Epidermal melanocyte (primary cell): Measurements from ENCODE around the gene COPB2.
"Not testable (repeated sequence)": the region's sequence is repeated elsewhere in the genome, so short reads cannot be mapped to it uniquely, and the experiment has no call there.

Source experiments
- DNase-seq: peaks from one replicate; pipeline ENCODE4 v3.0.0; 2011; ENCODE audit warnings: low spot score; ENCODE audit not compliant: insufficient read length

Gene COPB2

GRCh38 chr3:139389552-139390368, at the start of gene COPB2:
Gene COPB2, minus strand, starts transcription at chr3:139389647. Its CDS starts 97 bp downstream, at chr3:139389550.
- peak; percentile 95 for DNase-seq

GRCh38 chr3:139434764-139435307, 45.4 kb upstream of the COPB2 start:
- no peak for DNase-seq

- no peak for DNase-seq
These were observed 44.8 kb upstream of the COPB2 start for GRCh38 chr3:139434228-139434627.

GRCh38 chr3:139433089-139433488, 43.6 kb upstream of the COPB2 start:
- no peak for DNase-seq

- no peak for DNase-seq
These were observed 41.0 kb upstream of the COPB2 start for GRCh38 chr3:139430493-139430892.

- DNase-seq: peak; percentile 75
These were observed 38.0 kb upstream of the COPB2 start for GRCh38 chr3:139427283-139428060.

- DNase-seq: no peak
These were observed 36.4 kb upstream of the COPB2 start for GRCh38 chr3:139425745-139426400.

GRCh38 chr3:139423232-139423631, 33.8 kb upstream of the COPB2 start:
- DNase-seq: no peak

GRCh38 chr3:139421460-139421859, 32.0 kb upstream of the COPB2 start:
- no peak for DNase-seq

GRCh38 chr3:139421040-139421439, 31.6 kb upstream of the COPB2 start:
- no peak for DNase-seq

GRCh38 chr3:139418144-139418543, 28.7 kb upstream of the COPB2 start:
- no peak for DNase-seq

GRCh38 chr3:139416275-139416674, 26.8 kb upstream of the COPB2 start:
- no peak for DNase-seq

- DNase-seq: no peak
These were observed 25.3 kb upstream of the COPB2 start for GRCh38 chr3:139414608-139415224.

GRCh38 chr3:139412891-139413290, 23.4 kb upstream of the COPB2 start:
- DNase-seq: not testable (repeated sequence)

- not testable (repeated sequence) for DNase-seq
These were observed 11.7 kb upstream of the COPB2 start for GRCh38 chr3:139401155-139401554.

GRCh38 chr3:139396707-139397106, 7.3 kb upstream of the COPB2 start:
- no peak for DNase-seq

- no peak for DNase-seq
These were observed 4.7 kb upstream of the COPB2 start for GRCh38 chr3:139394116-139394515.

- no peak for DNase-seq
These were observed 461 bp downstream of the COPB2 start for GRCh38 chr3:139388821-139389551.

- DNase-seq: no peak
These were observed 1.4 kb downstream of the COPB2 start for GRCh38 chr3:139388077-139388476.

GRCh38 chr3:139382291-139382690, 7.2 kb downstream of the COPB2 start:
- not testable (repeated sequence) for DNase-seq

GRCh38 chr3:139380575-139380974, 8.9 kb downstream of the COPB2 start:
- no peak for DNase-seq
